Stimulated activated CD4-positive, alpha-beta T cell treated with anti-CD3 and anti-CD28 coated beads, Interleukin-1b, Interleukin-23, amount 100 ng/mL, for 4 hours (primary cell): ENCODE measurements around the gene SLIT3.

Source experiments
- DNase-seq, 2 donors: peaks; one replicate each; pipeline ENCODE4 v3.0.0-alpha.2; 2020; ENCODE audit warnings: low read depth in 2 of 2

SLIT3 gene

GRCh38 chr5:168831383-168831782, 469.6 kb downstream of the SLIT3 start:
- no peak for DNase-seq

DNA sequence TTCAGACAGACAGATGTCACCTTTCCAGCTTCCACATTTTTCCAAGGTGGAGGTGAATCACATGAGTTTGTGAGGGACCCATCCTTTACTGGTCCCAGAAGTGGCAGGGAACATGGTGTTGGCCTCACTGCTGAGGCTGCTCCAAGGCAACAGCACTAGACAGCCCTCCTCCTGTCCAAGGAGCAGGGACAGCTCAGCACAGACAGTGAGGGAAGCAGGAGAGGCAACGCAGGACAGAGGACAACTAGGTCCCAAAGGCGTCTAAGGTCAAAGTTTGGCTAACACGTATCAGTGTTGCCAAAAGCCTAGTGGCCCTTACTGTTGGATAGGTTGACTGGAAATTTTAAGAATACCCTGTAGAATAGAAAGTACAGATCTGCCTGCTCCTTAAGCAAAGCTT, 470.1 kb downstream of the SLIT3 start:
- DNase-seq: no peak

DNA sequence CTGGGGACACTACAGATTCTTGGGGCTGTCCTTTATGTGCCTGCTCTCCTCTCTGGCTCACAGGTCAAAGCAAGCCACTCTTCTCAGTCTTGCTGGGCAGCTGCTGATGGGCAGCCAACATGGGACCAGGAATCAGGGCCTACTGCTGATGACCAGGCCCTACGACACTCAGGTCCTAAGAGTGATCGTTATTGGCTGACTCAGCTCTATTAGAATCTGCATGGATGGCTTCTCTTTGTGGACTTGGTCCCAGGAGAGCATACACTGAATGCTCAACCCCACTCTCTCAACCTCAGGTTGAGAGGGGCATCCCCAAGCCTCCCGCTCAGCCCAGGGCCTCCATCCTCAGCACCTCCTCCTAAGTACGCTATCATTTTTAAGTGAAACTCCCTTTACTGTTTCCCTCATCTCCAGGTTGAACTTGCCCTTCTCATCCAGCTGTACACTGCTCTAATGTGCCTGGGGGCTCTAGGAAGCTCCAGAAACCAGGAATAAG, 471.0 kb downstream of the SLIT3 start:
- no peak for DNase-seq

- DNase-seq: no peak
These were observed 471.9 kb downstream of the SLIT3 start for GRCh38 chr5:168829044-168829443.

DNA sequence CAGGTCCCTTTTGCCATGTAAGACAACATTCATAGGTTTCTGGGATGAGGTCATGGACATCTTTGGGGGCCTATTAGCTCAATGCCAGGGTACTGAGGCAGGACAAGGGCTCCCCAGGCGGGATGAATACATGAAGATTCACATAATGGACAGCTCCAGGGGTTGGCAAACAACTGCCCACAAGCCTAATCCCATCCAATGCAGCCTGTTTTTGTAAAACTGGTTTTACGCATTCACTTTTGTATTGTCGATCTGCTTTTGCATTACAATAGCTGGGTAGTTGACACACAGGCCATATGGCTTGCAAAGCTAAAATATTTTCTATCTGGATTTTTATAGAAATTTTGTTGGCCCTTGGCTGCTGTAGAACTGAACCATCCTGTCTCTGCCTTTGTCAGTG, 473.3 kb downstream of the SLIT3 start:
- no peak for DNase-seq

GRCh38 chr5:168826246-168826725, 474.7 kb downstream of the SLIT3 start:
- DNase-seq: no peak

GRCh38 chr5:168822745-168823281, 478.1 kb downstream of the SLIT3 start:
- DNase-seq: no peak

DNA sequence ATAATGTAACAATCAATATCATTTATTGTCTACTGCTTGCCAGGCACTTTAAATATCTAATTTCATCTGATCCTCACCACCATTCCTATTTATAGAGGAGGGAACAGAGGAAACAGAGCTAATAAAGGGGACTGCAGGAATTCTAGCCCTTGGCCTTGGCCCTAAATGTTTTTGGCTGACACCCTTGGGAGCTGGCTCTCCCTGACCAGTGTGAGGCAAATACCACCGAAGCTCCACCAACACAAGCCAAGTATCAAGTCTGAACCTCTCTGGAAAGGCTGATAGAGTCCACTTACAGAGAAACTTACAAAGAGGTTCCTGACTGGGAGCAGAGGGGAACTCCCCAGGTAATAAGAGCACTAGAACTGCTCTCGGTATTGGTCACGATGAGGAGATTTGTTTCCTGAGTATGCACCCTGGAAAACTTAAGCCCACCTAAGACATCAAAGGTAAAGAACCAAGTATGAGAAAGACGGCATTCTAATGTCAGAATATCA, 478.6 kb downstream of the SLIT3 start:
- DNase-seq: no peak

DNA sequence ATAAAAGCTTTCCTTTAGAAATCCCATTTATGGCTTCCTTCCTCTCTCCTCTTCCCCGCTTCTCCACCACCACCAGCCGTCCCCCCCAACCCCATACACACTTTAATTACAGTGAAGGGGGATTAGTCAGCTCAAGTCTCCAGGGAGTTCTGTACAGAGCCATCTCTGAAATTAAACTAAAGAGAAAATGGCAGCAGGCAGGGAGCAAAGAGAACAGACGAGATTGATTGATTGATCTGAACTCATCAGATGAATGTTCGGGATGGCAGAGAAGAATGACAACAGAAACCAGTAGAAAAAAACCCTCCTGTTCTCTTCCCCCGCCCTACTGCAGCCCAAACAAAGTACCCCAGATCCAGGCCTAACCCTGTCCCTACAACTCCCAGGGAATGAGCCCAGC, 480.1 kb downstream of the SLIT3 start:
- DNase-seq: no peak

GRCh38 chr5:168819004-168819621, 481.8 kb downstream of the SLIT3 start:
- DNase-seq: no peak

DNA sequence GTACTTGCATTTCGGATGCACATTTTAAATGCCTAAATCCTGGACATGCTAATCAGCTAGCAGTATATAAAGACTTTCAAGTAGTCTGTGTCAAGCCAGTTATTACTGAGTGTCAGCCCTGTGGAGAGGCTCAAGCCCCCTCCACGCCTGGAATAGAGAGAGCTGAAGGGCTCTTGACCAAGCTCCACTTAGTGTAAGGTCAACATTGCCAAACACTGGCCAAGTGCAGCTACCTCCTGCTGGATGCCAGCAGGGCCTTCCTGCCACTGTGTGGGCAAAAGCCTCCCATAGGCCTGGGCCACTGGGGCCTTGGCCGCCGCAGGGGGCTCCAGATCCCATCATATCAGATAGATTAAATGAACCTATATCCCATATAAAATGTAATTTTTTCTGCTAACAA, 482.4 kb downstream of the SLIT3 start:
- DNase-seq: no peak

GRCh38 chr5:168817591-168817990, 483.3 kb downstream of the SLIT3 start:
- DNase-seq: no peak

- DNase-seq: no peak
These were observed 484.3 kb downstream of the SLIT3 start for GRCh38 chr5:168816661-168817060.

DNA sequence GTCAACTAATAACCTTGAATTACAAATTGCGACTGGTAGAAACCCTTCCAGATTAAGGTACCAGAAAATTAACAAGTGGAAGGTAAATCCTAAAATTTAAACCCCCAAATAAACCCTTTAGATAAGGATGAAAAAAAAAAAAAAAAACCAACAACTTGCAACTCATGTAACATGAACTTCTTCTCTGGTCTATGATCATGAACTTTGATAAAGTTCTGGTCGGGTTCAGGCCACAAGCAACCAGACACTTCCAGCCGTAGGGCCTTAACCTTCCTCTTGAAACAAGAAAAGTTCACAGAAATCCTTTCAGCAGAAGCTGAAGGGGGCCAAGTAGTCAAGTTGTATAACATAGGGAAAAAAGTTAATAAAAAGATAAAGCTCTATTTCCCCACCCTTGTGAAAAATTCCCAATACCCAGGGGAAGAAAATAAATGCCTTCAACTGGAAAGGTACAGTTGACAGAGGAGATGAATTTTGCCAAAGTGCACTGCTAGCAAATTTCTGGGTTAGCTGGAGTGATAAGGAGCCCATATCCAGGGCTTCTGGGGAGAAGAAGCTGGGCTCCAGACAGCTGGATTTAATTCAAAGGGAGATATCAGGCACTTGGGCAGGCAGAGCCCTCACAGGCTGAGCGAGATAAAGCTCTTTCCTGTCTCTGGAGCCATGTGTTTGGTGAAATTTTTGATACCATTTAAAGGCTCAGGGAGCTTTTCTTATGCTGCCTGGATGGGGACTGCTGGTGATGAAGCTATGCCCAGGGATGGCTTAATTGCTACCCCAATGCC, 487.6 kb downstream of the SLIT3 start:
- no peak for DNase-seq

- no peak for DNase-seq
These were observed 490.3 kb downstream of the SLIT3 start for GRCh38 chr5:168810641-168811040.

- no peak for DNase-seq
These were observed 491.7 kb downstream of the SLIT3 start for GRCh38 chr5:168809218-168809617.

- DNase-seq: no peak
These were observed 492.8 kb downstream of the SLIT3 start for GRCh38 chr5:168808051-168808616.

DNA sequence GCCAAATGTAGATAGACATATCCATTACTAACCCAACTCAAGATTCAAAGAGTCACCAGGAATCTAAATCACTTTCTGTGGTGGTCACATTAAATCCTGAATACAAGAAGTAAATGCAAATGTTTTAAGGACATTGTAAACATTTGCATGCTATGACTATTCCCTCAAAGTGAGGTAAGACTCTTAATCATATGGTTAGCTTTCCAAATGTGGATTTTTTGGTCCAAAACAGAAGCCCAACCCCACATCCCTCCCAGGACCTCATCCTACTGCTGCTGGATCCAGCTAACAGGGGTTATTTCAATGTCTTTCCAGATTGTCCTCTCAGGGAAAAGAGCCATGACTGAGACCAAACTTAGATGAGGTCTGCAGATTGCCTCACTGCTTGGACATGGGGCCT, 493.7 kb downstream of the SLIT3 start:
- DNase-seq: no peak

DNA sequence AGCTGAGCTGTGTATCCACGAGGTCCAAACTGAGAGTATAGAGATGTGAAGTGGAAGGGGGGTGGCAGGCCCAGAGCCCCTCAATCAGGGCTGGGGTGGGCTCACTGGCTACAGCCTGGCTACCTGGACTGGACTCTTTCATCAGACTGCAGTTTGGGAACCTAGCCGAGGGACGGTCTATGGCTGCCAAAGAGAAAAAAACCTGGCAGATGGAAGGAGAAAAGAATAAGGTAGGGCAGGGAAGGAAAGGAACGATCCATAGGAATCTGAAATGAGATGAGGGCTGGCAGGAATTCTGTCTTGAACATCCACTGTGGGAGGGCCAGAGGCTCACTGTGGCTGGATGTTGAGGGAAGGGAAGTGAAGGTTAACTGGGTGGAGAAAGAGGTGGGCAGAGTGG, 497.4 kb downstream of the SLIT3 start:
- no peak for DNase-seq

DNA sequence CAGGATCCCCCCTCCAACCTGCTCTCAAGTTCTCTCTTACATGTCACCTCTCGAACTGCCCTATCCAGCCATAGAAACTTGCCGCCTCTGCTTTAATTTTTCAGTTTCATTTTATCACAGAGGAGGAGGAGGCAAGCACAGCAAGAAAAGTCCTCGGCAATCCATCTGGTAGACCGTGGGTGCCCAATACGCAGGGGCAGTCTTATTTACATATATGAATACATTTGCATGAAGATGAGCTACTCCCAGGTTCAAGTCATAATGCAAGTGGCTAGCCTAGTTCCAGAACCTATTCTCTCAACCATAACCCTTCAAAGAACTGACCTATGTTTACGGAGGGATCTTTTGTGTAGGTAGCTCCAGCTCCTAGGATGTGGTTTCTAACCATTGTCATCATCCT, 498.6 kb downstream of the SLIT3 start:
- no peak for DNase-seq

- DNase-seq: no peak
These were observed 499.4 kb downstream of the SLIT3 start for GRCh38 chr5:168801567-168801966.

GRCh38 chr5:168800701-168801100, 500.2 kb downstream of the SLIT3 start:
- DNase-seq: no peak
